Measurements from ENCODE around the gene EXOC5. TPM values are rescaled to one million over a fixed set of nuclear protein-coding genes. Genes with fewer than 3 reads are reported as not detected.

EXOC5 gene
- total RNA-seq, 1 experiment from 2014 or later = 109 TPM

DNA sequence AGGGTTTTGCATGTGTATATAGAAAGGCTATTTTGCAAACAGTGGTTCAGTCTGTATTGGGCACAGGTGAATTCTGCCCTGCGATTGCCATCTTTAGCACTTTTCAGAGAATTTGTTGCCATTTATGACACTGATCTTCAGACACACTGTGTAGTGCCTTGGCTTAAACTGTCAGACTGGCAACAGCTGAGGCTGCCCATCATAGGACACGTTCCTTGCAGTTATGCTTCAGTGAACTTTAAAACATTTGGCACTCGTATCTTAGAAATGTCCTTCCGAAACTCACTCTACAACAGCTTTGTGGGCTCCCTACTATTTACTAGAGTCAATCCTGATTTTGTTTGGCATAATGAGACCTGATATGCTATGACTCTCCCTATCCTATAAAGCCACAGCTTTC is 29.1 kb upstream of the EXOC5 start:
- Histone ChIP-seq H3K79me2 (ENCODE audit: low read length) (no peaks in the 10 kb centered on the region), H3K9me3 (ENCODE audit: low read length) (no peaks in the 10 kb centered on the region), H3K27ac (ENCODE audit: low read length) (no peak overlapping the region), H3K9ac (ENCODE audit: low read length) (no peak overlapping the region), H3K4me3 (ENCODE audit: low read length) (no peak overlapping the region), H2AFZ (ENCODE audit: low read length) (no peak overlapping the region), H3K36me3 (ENCODE audit: low read depth, low read length) (no peaks in the 10 kb centered on the region), H3K9me2 (replicated peaks; ENCODE audit: low read length) (no peaks in the 10 kb centered on the region), H3K27me3 (ENCODE audit: low read length) (no peaks in the 10 kb centered on the region), H3F3A (ENCODE audit: low read length, unreplicated experiment) (no peaks in the 10 kb centered on the region), H3K4me2 (ENCODE audit: low read length) (no peak overlapping the region), H3K4me1 (ENCODE audit: insufficient read depth, low read length) (peaks cover 6% of the 10 kb centered on the region), H4K20me1 (ENCODE audit: low read length) (no peaks in the 10 kb centered on the region)
- no TSS peak for BruUV-seq (replicated peaks)
- ChIA-PET CTCF (no interaction called here), POLR2A (ENCODE audit: unreplicated experiment) (no interaction called here)
- no peak for DNase-seq
- intact Hi-C loops (cut with micrococcal nuclease) = loop anchor here (10.0 kb wide), 1 partner anchor 713 kb away; no protein-coding TSS in a partner anchor
- ATAC-seq = no peak
- TF ChIP-seq EZH2 (IDR thresholded peaks at IDR 0.05; ENCODE audit: low read length, unreplicated experiment) = no peak
- TF ChIP-seq EZH2phosphoT487 (IDR thresholded peaks at IDR 0.05; ENCODE audit: borderline replicate concordance, low read length) = no peak
- TF ChIP-seq CTCF (conservative IDR thresholded peaks at IDR 0.05; ENCODE audit: low read depth, low read length) = no peak

- no peak overlapping the region for H2AFZ ChIP-seq (ENCODE audit: low read length)
- BruUV-seq (replicated peaks) = no TSS peak
- peak; percentile 43 for DNase-seq
- peak; percentile 93 for ATAC-seq
- H3K4me3 ChIP-seq (ENCODE audit: low read length) = no peak overlapping the region
- H3K9me2 ChIP-seq (replicated peaks; ENCODE audit: low read length) = no peaks in the 10 kb centered on the region
- peaks cover 6% of the 10 kb centered on the region for H3K4me1 ChIP-seq (ENCODE audit: insufficient read depth, low read length)
- intact Hi-C loops (cut with micrococcal nuclease) = loop anchor here (1.0 to 10.0 kb wide), 10 partner anchors 22 to 804 kb away; no protein-coding TSS in a partner anchor
- TF ChIP-seq EZH2phosphoT487 (IDR thresholded peaks at IDR 0.05; ENCODE audit: borderline replicate concordance, low read length) (no peak), CTCF (conservative IDR thresholded peaks at IDR 0.05; ENCODE audit: low read depth, low read length) (no peak), EZH2 (IDR thresholded peaks at IDR 0.05; ENCODE audit: low read length, unreplicated experiment) (no peak)
- H3K27ac ChIP-seq (ENCODE audit: low read length) = no peak overlapping the region
- no peaks in the 10 kb centered on the region for H4K20me1 ChIP-seq (ENCODE audit: low read length)
- no peaks in the 10 kb centered on the region for H3K9me3 ChIP-seq (ENCODE audit: low read length)
- no peak overlapping the region for H3K4me2 ChIP-seq (ENCODE audit: low read length)
- ChIA-PET CTCF (interaction anchor here (1.6 kb wide), 1 partner anchor 83 kb away, joined by 11 read pairs; no protein-coding TSS in a partner anchor), POLR2A (ENCODE audit: unreplicated experiment) (no interaction called here)
- H3K79me2 ChIP-seq (ENCODE audit: low read length) = no peaks in the 10 kb centered on the region
- H3K27me3 ChIP-seq (ENCODE audit: low read length) = no peaks in the 10 kb centered on the region
- no peak overlapping the region for H3K9ac ChIP-seq (ENCODE audit: low read length)
- H3F3A ChIP-seq (ENCODE audit: low read length, unreplicated experiment) = no peaks in the 10 kb centered on the region
- no peaks in the 10 kb centered on the region; the same call in 1 of the 2 replicates for H3K36me3 ChIP-seq (ENCODE audit: low read depth, low read length)
These were observed 26.5 kb upstream of the EXOC5 start for GRCh38 chr14:57295239-57295638.
